Neural progenitor cell (in vitro differentiated cells): ENCODE results near the gene KRTAP5-1. TPM values are rescaled to one million over a fixed set of nuclear protein-coding genes. Genes with fewer than 3 reads are reported as not detected.
A peak's percentile ranks its signal among the peaks of the same experiment; 100 is the strongest.

Source experiments
- DNase-seq: peaks from one replicate; pipeline ENCODE4 v3.0.0-alpha.2; 2016; ENCODE audit warnings: low spot score
- H2AFZ ChIP-seq: fragments of 200-600 bp; sonication (generic); replicated peaks from 2 replicates; pipeline ENCODE4 v1.6.1; 2016; ENCODE audit warnings: antibody characterized with exemption
- H3F3A ChIP-seq: fragments of 200-600 bp; sonication (generic); 2 replicates; pipeline ENCODE4 v1.6.1; 2016; ENCODE audit warnings: antibody characterized with exemption, low read depth
- H3K27ac ChIP-seq: fragments of 200-600 bp; sonication (generic); 2 replicates; pipeline ENCODE4 v1.5.1; 2016; ENCODE audit warnings: mild to moderate bottlenecking
- H3K27me3 ChIP-seq: fragments of 200-600 bp; sonication (generic); 2 replicates; pipeline ENCODE4 v1.6.1; 2016; ENCODE audit warnings: mild to moderate bottlenecking, moderate library complexity
- H3K36me3 ChIP-seq: fragments of 200-600 bp; sonication (generic); 2 replicates; pipeline ENCODE4 v1.5.1; 2016
- H3K4me1 ChIP-seq: fragments of 200-600 bp; sonication (generic); 2 replicates; pipeline ENCODE4 v1.6.1; 2016; ENCODE audit warnings: mixed run types
- H3K4me2 ChIP-seq: fragments of 200-600 bp; sonication (generic); 2 replicates; pipeline ENCODE4 v1.6.1; 2016
- H3K4me3 ChIP-seq: fragments of 200-600 bp; sonication (generic); 2 replicates; pipeline ENCODE4 v1.5.1; 2016
- H3K79me2 ChIP-seq: fragments of 200-600 bp; sonication (generic); 2 replicates; pipeline ENCODE4 v1.6.1; 2016; ENCODE audit warnings: low read depth
- H3K9ac ChIP-seq: fragments of 200-600 bp; sonication (generic); 2 replicates; pipeline ENCODE4 v1.6.1; 2016
- H3K9me3 ChIP-seq: fragments of 200-600 bp; sonication (generic); 2 replicates; pipeline ENCODE4 v1.5.1; 2016; ENCODE audit warnings: low read depth
- H4K20me1 ChIP-seq: fragments of 200-600 bp; sonication (generic); 2 replicates; pipeline ENCODE4 v1.6.1; 2016; ENCODE audit warnings: low read depth
- H3K27ac Mint-ChIP-seq: 3 replicates; pipeline ENCODE4 v1.8.0; 2021; ENCODE audit warnings: mixed read lengths
- H3K27me3 Mint-ChIP-seq: 2 replicates; pipeline ENCODE4 v1.8.0; 2022; ENCODE audit warnings: low read depth, mild to moderate bottlenecking, inconsistent platforms, moderate library complexity, mixed read lengths; ENCODE audit not compliant: insufficient read depth
- H3K36me3 Mint-ChIP-seq: 3 replicates; pipeline ENCODE4 v1.8.0; 2021; ENCODE audit warnings: mixed read lengths
- H3K4me1 Mint-ChIP-seq: 3 replicates; pipeline ENCODE4 v1.8.0; 2021; ENCODE audit warnings: mixed read lengths
- H3K4me3 Mint-ChIP-seq: 3 replicates; pipeline ENCODE4 v1.8.0; 2021; ENCODE audit warnings: mild to moderate bottlenecking, moderate library complexity, mixed read lengths
- H3K9me3 Mint-ChIP-seq: 3 replicates; pipeline ENCODE4 v1.8.0; 2020; ENCODE audit warnings: mixed read lengths
- EZH2 ChIP-seq: fragments of 200-600 bp; sonication (generic); IDR thresholded peaks from 2 replicates; pipeline ENCODE4 v1.6.1; 2017; ENCODE audit warnings: antibody characterized with exemption, mild to moderate bottlenecking, moderate library complexity
- EZH2phosphoT487 ChIP-seq: fragments of 200-600 bp; sonication (generic); IDR thresholded peaks from 2 replicates; pipeline ENCODE4 v1.6.1; 2017; ENCODE audit warnings: antibody characterized with exemption
- total RNA-seq: library from RNA; depleted of rRNA; stranded (reverse); fragments of >200 nt; gene quantifications from 2 replicates; pipeline ENCODE4 v1.2.3, GENCODE V29; 2015; ENCODE audit warnings: low replicate concordance
- TF ChIP-seq, protein P1 (sequence below): fragments of 200-600 bp; sonication (generic); IDR thresholded peaks from 2 replicates; pipeline ENCODE4 v1.5.1; 2017; ENCODE audit warnings: antibody characterized with exemption, mild to moderate bottlenecking

Gene KRTAP5-1
- total RNA-seq, 1 donor from 2014 or later, result not detected

DNA sequence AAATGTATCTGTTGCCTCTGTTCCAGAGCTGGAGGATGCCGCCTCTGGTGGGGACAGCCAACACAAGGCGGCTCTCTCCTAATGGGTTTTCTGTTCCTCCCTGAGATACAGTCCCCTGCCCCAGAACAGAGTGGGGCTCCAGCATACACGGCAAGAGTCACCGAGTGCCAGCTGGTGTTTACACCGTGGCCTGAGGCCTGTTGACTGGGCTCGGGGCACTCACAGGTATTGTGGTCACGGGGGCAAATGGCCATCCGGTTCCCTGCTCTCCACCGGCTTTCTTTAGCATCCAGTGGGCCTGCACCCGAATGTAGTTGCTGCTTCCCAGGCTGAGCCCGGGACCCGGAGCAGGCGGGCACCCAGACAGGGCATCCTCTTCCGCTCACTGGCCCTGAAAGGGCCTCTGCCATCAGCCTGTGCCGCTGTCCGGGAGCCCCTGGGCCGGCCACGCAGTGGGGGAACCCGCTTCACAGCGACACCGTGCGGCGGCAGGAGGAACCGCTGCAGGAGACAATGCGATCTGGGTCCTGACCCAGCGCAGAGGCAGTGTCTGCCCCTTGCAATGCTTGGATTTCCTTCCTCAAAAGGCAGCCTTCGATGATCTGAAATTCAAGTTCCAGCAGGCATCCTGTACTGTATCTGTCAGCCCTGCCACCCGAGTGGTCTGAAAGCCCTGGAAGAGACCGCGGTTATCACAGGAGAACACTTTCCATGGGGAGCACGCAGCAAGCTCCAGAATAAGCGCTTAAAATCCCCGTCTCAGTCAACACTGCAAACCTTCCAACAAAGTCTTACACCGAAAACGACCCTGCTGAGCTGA lies 43.6 kb upstream of the KRTAP5-1 start:
- Histone ChIP-seq H3F3A (no peaks in the 10 kb centered on the region), H3K9ac (no peak overlapping the region), H3K4me3 (no peak overlapping the region), H3K27me3 (peaks cover 44% of the 10 kb centered on the region), H2AFZ (peak overlapping the region; percentile 88), H4K20me1 (no peaks in the 10 kb centered on the region), H3K4me1 (no peaks in the 10 kb centered on the region), H3K4me2 (no peak overlapping the region), H3K79me2 (no peaks in the 10 kb centered on the region), H3K27ac (no peak overlapping the region), H3K36me3 (no peaks in the 10 kb centered on the region), H3K9me3 (no peaks in the 10 kb centered on the region)
- peaks cover 10% of the 10 kb centered on the region for H3K4me1 Mint-ChIP-seq
- H3K4me3 Mint-ChIP-seq, result no peak overlapping the region
- no peak overlapping the region for H3K27ac Mint-ChIP-seq
- TF ChIP-seq, protein P1, sequence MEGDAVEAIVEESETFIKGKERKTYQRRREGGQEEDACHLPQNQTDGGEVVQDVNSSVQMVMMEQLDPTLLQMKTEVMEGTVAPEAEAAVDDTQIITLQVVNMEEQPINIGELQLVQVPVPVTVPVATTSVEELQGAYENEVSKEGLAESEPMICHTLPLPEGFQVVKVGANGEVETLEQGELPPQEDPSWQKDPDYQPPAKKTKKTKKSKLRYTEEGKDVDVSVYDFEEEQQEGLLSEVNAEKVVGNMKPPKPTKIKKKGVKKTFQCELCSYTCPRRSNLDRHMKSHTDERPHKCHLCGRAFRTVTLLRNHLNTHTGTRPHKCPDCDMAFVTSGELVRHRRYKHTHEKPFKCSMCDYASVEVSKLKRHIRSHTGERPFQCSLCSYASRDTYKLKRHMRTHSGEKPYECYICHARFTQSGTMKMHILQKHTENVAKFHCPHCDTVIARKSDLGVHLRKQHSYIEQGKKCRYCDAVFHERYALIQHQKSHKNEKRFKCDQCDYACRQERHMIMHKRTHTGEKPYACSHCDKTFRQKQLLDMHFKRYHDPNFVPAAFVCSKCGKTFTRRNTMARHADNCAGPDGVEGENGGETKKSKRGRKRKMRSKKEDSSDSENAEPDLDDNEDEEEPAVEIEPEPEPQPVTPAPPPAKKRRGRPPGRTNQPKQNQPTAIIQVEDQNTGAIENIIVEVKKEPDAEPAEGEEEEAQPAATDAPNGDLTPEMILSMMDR, result peak; percentile 96
- TF ChIP-seq EZH2 (no peak), EZH2phosphoT487 (no peak)
- H3K36me3 Mint-ChIP-seq, result no peaks in the 10 kb centered on the region
- no peaks in the 10 kb centered on the region for H3K9me3 Mint-ChIP-seq
- peak; percentile 79 for DNase-seq
- peaks cover 10% of the 10 kb centered on the region for H3K27me3 Mint-ChIP-seq

GRCh38 chr11:1625541-1625940 lies 40.5 kb upstream of the KRTAP5-1 start:
- no peaks in the 10 kb centered on the region for H3K36me3 Mint-ChIP-seq
- Histone ChIP-seq H2AFZ (no peak overlapping the region), H3K27ac (no peak overlapping the region), H3K4me2 (no peak overlapping the region), H3K9me3 (no peaks in the 10 kb centered on the region), H3K4me1 (no peaks in the 10 kb centered on the region), H3K9ac (no peak overlapping the region), H4K20me1 (no peaks in the 10 kb centered on the region), H3F3A (no peaks in the 10 kb centered on the region), H3K27me3 (peaks cover 25% of the 10 kb centered on the region), H3K4me3 (no peak overlapping the region), H3K36me3 (no peaks in the 10 kb centered on the region), H3K79me2 (no peaks in the 10 kb centered on the region)
- peaks cover 6% of the 10 kb centered on the region for H3K4me1 Mint-ChIP-seq
- no peak overlapping the region for H3K27ac Mint-ChIP-seq
- no peaks in the 10 kb centered on the region for H3K9me3 Mint-ChIP-seq
- no peak overlapping the region for H3K4me3 Mint-ChIP-seq
- DNase-seq, result no peak
- H3K27me3 Mint-ChIP-seq, result peaks cover 12% of the 10 kb centered on the region
- no peak for TF ChIP-seq EZH2phosphoT487
- TF ChIP-seq EZH2, result no peak
- TF ChIP-seq, protein P1, result no peak

GRCh38 chr11:1624621-1625020 lies 39.5 kb upstream of the KRTAP5-1 start:
- Mint-ChIP-seq H3K4me1 (peaks cover 6% of the 10 kb centered on the region), H3K36me3 (no peaks in the 10 kb centered on the region), H3K9me3 (no peaks in the 10 kb centered on the region), H3K27ac (no peak overlapping the region), H3K27me3 (peaks cover 12% of the 10 kb centered on the region), H3K4me3 (no peak overlapping the region)
- H4K20me1 ChIP-seq, result no peaks in the 10 kb centered on the region
- no peak overlapping the region for H3K27ac ChIP-seq
- H3F3A ChIP-seq, result no peaks in the 10 kb centered on the region
- DNase-seq, result no peak
- no peaks in the 10 kb centered on the region for H3K9me3 ChIP-seq
- no peaks in the 10 kb centered on the region for H3K79me2 ChIP-seq
- no peak overlapping the region for H3K9ac ChIP-seq
- no peak overlapping the region for H2AFZ ChIP-seq
- no peaks in the 10 kb centered on the region for H3K4me1 ChIP-seq
- H3K4me3 ChIP-seq, result no peak overlapping the region
- no peak overlapping the region for H3K4me2 ChIP-seq
- no peak for TF ChIP-seq EZH2
- TF ChIP-seq, protein P1, result no peak
- no peak for TF ChIP-seq EZH2phosphoT487
- H3K27me3 ChIP-seq, result peaks cover 19% of the 10 kb centered on the region
- no peaks in the 10 kb centered on the region for H3K36me3 ChIP-seq
